Activated effector memory CD4-positive, alpha-beta T cell treated with anti-CD3 and anti-CD28 coated beads, Interleukin-2, amount 50 U/mL, for 16 hours (primary cell): ENCODE results near the gene FGD2.

Experiments
- DNase-seq: peaks from one replicate; pipeline ENCODE4 v3.0.0-alpha.2; 2020

The FGD2 gene

GRCh38 chr6:36998723-36999038 lies 6.8 kb upstream of the FGD2 start:
- DNase-seq = no peak

- DNase-seq = no peak
Measured at GRCh38 chr6:36999061-36999750, 6.2 kb upstream of the FGD2 start.

- DNase-seq = no peak
Measured at GRCh38 chr6:36999751-37000125, 5.7 kb upstream of the FGD2 start.

- DNase-seq = no peak
Measured at GRCh38 chr6:37004044-37004980, 1.1 kb upstream of the FGD2 start.

- DNase-seq = no peak
Measured at GRCh38 chr6:37005827-37006567, 542 bp downstream of the FGD2 start.

GRCh38 chr6:37006793-37007339 lies 1.4 kb downstream of the FGD2 start:
- no peak for DNase-seq

- no peak for DNase-seq
Measured at GRCh38 chr6:37007340-37008043, 2.0 kb downstream of the FGD2 start.

GRCh38 chr6:37008484-37009465 lies 3.3 kb downstream of the FGD2 start:
- DNase-seq = no peak

- no peak for DNase-seq
Measured at GRCh38 chr6:37010402-37010892, 5.0 kb downstream of the FGD2 start.

- no peak for DNase-seq
Measured at GRCh38 chr6:37011656-37012378, 6.4 kb downstream of the FGD2 start.

- no peak for DNase-seq
Measured at GRCh38 chr6:37013516-37014491, 8.3 kb downstream of the FGD2 start.

GRCh38 chr6:37014667-37015066 lies 9.2 kb downstream of the FGD2 start:
- DNase-seq = no peak

- DNase-seq = no peak
Measured at GRCh38 chr6:37015532-37015931, 10.1 kb downstream of the FGD2 start.

- DNase-seq = no peak
Measured at GRCh38 chr6:37016995-37017394, 11.5 kb downstream of the FGD2 start.

GRCh38 chr6:37017606-37018197 lies 12.2 kb downstream of the FGD2 start:
- DNase-seq = no peak

- peak; percentile 95 for DNase-seq
Measured at GRCh38 chr6:37018198-37019064, 13.0 kb downstream of the FGD2 start.

GRCh38 chr6:37019065-37019450 lies 13.6 kb downstream of the FGD2 start:
- DNase-seq = no peak

GRCh38 chr6:37020381-37020780 lies 14.9 kb downstream of the FGD2 start:
- no peak for DNase-seq
